ENCODE results near the gene PDE3B. TPM values are rescaled to one million over a fixed set of nuclear protein-coding genes. Genes with fewer than 3 reads are reported as not detected.

PDE3B gene
- total and polyA plus RNA-seq, 9 of the 15 experiments (the other 6 are each of a cell fraction or from before 2014, with no cell fraction given) = 2.3 to 22.5 (median 12.2) TPM

DNA sequence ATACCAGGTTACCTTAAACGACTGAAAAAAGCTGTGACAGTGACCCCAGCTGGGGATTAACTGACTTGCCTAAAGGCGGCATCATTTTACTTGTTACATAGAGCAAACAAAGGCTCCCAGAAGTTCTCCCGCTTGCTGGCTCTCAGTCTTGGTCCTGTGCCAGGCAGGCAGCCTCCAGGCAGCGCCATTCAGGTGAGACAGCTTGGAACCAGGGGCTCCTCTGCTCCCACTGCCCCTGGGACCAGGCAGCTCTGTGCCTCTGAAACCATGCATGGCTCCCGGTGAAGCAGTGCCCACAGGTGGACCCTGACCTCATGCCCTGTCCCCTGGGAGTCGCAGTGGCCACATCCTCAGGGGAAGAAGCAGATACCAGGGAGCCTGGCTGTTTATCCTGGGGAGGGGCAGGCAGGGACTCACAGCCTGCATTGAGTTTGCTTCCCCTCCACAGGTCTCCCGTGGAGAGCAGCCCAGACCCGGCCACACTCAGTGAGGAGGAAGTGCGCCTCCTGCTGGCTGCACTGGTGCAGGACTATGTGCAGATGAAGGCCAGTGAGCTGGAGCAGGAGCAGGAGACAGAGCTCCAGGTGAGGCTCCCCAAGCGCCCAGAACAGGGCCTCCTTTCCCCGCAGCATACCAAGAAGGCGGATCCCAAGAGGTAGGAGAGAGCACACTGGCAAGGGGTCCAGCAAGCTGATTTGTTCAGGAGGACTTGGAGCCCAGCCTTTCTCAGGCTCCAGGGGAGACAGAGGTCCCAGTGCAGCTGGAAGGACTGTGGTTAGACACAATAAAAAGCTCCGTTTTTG is 264.0 kb downstream of the PDE3B start (continued):
- TF ChIP-seq, protein P1, sequence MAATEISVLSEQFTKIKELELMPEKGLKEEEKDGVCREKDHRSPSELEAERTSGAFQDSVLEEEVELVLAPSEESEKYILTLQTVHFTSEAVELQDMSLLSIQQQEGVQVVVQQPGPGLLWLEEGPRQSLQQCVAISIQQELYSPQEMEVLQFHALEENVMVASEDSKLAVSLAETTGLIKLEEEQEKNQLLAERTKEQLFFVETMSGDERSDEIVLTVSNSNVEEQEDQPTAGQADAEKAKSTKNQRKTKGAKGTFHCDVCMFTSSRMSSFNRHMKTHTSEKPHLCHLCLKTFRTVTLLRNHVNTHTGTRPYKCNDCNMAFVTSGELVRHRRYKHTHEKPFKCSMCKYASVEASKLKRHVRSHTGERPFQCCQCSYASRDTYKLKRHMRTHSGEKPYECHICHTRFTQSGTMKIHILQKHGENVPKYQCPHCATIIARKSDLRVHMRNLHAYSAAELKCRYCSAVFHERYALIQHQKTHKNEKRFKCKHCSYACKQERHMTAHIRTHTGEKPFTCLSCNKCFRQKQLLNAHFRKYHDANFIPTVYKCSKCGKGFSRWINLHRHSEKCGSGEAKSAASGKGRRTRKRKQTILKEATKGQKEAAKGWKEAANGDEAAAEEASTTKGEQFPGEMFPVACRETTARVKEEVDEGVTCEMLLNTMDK (IDR thresholded peaks at IDR 0.05; ENCODE audit: borderline replicate concordance, insufficient read depth, low read depth, low read length, poor library complexity, severe bottlenecking) = peak; percentile 62
- peak; percentile 51; the same call in 1 of the 2 replicates for TF ChIP-seq FOXP1 (CRISPR knock-in tag; IDR thresholded peaks at IDR 0.05)
- TF ChIP-seq STAG1 (CRISPR knock-in tag; IDR thresholded peaks at IDR 0.05; ENCODE audit: borderline replicate concordance) = peak; percentile 40; the same call in 1 of the 2 replicates
- TF ChIP-seq, protein P2, sequence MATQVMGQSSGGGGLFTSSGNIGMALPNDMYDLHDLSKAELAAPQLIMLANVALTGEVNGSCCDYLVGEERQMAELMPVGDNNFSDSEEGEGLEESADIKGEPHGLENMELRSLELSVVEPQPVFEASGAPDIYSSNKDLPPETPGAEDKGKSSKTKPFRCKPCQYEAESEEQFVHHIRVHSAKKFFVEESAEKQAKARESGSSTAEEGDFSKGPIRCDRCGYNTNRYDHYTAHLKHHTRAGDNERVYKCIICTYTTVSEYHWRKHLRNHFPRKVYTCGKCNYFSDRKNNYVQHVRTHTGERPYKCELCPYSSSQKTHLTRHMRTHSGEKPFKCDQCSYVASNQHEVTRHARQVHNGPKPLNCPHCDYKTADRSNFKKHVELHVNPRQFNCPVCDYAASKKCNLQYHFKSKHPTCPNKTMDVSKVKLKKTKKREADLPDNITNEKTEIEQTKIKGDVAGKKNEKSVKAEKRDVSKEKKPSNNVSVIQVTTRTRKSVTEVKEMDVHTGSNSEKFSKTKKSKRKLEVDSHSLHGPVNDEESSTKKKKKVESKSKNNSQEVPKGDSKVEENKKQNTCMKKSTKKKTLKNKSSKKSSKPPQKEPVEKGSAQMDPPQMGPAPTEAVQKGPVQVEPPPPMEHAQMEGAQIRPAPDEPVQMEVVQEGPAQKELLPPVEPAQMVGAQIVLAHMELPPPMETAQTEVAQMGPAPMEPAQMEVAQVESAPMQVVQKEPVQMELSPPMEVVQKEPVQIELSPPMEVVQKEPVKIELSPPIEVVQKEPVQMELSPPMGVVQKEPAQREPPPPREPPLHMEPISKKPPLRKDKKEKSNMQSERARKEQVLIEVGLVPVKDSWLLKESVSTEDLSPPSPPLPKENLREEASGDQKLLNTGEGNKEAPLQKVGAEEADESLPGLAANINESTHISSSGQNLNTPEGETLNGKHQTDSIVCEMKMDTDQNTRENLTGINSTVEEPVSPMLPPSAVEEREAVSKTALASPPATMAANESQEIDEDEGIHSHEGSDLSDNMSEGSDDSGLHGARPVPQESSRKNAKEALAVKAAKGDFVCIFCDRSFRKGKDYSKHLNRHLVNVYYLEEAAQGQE (IDR thresholded peaks at IDR 0.05; ENCODE audit: borderline replicate concordance) = peak; percentile 83
- TF ChIP-seq, protein P2 (CRISPR knock-in tag; IDR thresholded peaks at IDR 0.05; ENCODE audit: low read depth) = no peak
- peak; percentile 15 to 19; a peak in 1 of 4 replicates for TF ChIP-seq NRF1 (conservative IDR thresholded peaks at IDR 0.05 in 1 of 2, IDR thresholded peaks at IDR 0.05 in 1 of 2)
- peak; percentile 82 to 94 for TF ChIP-seq RAD21 (CRISPR knock-in tag; conservative IDR thresholded peaks at IDR 0.05 in 1 of 2, IDR thresholded peaks at IDR 0.05 in 1 of 2)
- no peak for TF ChIP-seq MEIS2 (IDR thresholded peaks at IDR 0.05; ENCODE audit: partially characterized antibody)
- no peak for TF ChIP-seq ZNF431 (CRISPR knock-in tag; IDR thresholded peaks at IDR 0.05)
- peak in 1 of 2 experiments; percentile 51; a peak in 1 of 4 replicates for TF ChIP-seq TEAD1 (CRISPR knock-in tag; IDR thresholded peaks at IDR 0.05)
- TF ChIP-seq, protein P3, sequence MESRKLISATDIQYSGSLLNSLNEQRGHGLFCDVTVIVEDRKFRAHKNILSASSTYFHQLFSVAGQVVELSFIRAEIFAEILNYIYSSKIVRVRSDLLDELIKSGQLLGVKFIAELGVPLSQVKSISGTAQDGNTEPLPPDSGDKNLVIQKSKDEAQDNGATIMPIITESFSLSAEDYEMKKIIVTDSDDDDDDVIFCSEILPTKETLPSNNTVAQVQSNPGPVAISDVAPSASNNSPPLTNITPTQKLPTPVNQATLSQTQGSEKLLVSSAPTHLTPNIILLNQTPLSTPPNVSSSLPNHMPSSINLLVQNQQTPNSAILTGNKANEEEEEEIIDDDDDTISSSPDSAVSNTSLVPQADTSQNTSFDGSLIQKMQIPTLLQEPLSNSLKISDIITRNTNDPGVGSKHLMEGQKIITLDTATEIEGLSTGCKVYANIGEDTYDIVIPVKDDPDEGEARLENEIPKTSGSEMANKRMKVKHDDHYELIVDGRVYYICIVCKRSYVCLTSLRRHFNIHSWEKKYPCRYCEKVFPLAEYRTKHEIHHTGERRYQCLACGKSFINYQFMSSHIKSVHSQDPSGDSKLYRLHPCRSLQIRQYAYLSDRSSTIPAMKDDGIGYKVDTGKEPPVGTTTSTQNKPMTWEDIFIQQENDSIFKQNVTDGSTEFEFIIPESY (CRISPR knock-in tag; IDR thresholded peaks at IDR 0.05) = peak; percentile 92

All from K562 (cell line).